Measurements from ENCODE around the gene NFATC1.
"Not testable (repeated sequence)": the region's sequence is repeated elsewhere in the genome, so short reads cannot be mapped to it uniquely, and the experiment has no call there.

NFATC1 gene

GRCh38 chr18:79493801-79494211, 98.1 kb downstream of the NFATC1 start:
- no peak for DNase-seq

GRCh38 chr18:79494936-79495335, 99.2 kb downstream of the NFATC1 start:
- no peak for DNase-seq

- no peak for DNase-seq
These were observed 99.9 kb downstream of the NFATC1 start for GRCh38 chr18:79495591-79496071.

DNA sequence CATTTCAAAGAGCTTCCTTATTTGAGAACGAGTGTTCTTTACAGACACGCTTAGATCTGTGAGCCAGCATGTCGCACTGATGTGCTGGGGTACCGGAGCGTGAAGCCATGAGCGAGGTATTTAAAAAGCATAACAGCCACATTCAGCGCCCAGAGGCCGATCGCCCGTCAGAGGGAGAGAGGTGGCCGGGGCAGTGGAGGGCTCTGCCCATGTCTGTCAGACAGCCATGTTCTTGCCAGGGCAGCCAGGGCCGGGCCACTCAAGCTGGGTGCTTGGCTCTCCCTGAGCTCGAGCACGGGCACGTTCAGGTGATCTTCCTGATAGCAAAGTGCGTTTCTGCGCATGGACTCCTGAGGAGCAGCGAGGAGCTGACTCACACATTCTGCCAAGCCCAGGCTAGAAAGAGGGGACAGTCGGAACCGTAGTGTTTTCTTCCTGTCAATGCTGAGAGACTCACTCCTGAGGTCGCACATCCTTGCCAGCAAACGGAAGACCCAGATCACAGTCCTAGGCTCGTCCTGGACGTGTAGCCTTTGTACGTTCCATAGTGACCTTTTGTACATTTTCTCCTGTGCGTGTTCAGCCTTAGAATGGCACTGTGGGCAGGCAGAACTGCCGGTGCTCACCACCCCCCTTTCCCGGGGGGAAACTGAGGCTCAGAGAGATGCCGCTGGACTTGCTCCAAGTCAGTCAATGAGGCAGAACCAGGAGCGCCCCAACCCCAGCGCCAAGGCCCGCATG, 100.7 kb downstream of the NFATC1 start:
- DNase-seq, result no peak

DNA sequence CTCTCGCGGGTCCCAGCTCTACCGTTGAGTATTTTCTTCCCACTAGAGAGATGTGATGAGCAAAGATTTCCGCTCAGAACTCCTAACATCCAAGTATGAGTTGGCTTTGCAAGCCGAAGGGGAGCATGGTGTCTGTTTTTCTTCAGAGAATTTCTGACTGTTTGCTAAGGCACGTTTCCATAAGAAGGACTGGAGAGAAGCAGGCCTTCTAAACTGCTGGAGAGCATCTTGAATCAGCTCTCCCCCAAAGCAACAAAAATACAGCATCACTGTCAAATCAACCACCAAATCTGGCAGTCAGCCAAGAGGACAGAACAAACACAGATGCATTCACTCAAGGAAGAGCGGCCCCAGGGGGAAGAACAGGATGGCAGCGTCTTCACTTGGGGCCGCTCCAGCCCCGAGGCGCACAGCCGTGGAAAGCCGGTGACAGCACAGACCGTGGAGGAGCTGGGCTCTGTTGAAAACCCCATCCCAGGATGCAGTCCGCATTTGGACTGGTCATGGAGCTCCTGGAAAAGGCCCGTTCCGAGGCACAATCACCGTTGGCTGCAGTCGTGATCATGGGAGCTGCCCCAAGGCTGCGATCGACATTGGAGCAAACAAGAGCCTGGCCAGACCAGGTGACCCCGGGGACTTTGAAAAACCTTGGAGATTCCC, 101.4 kb downstream of the NFATC1 start:
- peak; percentile 79 for DNase-seq

DNA sequence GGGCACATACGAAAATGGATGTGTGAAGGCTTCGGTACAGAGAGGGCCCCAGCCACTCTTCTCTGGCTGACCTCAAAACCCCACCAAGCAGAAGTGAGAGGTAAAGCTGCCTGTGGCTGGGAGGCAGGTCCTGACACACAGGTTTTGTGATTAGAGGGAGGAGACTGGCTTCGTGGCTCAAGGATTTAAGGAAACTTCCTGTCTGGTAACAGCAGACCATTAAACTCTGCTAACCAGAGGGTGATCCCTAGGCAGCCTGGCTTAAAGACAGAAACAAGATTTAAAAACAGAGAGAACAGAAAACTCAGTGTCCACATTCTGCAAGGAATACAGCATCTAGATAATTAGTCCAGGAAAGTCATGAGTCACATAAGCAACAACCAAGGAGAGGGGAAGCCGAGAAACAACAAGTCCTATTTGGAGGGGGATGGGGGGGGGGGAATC, 101.9 kb downstream of the NFATC1 start:
- no peak for DNase-seq

DNA sequence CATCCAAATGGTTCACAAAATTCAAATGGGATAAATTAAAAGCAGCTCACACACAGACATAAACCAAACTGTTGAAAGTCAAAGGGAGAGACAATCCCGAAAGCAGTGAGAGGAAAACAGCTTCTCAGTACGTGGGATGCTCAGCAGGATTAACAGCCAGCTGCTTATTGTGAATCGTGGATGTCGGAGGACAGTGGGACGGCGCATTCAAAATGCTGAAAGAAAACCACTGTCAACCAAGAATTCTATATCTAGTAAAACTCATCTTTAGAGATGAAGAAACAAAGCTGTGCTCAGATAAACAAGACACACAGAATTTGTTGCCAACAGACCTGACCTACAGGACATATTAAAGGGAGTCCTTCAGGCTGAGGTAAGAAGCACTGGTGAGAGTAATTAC, 102.9 kb downstream of the NFATC1 start:
- no peak for DNase-seq

DNA sequence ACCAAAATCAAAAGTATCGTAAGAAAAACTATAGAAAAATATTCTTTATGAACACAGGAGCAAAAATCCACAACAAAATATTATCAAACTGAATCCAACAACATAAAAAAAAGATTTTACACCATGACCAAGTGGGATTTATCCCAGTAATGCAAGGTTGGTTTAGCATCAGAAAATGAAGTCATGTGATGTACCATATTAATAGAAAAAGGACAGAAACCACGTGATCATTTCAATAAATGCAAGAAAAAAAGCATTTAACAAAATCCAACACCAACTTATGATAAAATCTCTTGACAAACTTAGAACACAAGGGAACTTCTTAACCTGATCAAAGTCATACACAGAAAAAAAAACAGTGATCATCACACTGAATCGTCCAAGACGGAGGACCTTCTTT, 105.3 kb downstream of the NFATC1 start:
- DNase-seq, result no peak

DNA sequence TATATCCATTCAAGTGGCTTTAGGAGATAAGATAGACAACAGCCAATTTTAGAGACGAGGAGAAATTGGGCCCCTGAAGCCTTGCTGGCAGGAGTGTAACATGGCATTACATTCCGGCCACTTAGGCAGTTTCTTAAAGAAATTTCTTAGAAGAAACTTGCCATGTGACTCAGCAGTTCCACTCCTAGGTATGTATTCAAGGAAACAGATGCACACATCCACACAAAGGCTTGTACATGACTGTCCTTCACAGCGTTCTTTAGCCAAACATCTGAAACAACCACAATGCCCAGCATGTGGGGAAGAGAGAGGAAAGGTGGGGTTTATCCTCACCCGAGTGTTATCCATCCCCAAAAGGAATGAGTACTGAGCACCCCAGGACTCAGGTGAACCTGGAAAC, 107.1 kb downstream of the NFATC1 start:
- DNase-seq, result no peak

GRCh38 chr18:79503406-79503805, 107.7 kb downstream of the NFATC1 start:
- DNase-seq, result no peak

DNA sequence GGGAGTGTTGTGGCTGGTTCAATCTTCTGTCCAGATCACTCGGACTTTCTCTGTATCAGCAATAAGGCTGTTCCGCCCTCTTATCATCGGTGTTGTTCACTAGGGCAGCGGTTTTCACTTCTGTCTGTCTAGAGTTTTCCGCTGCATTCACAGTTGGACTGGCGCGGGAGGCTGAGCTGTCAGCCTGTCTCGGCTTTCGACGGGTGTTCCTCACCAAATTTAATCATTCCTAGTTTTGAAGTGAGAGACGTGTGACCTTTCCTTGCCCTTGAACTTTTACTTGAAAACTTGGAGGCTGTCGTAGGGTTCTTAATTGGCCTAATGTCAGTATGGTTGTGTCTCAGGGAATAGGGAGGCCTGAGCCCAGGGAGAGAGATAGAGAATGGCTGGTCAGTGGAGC, 108.3 kb downstream of the NFATC1 start:
- DNase-seq, result no peak

GRCh38 chr18:79504495-79504894, 108.8 kb downstream of the NFATC1 start:
- DNase-seq, result not testable (repeated sequence)

DNA sequence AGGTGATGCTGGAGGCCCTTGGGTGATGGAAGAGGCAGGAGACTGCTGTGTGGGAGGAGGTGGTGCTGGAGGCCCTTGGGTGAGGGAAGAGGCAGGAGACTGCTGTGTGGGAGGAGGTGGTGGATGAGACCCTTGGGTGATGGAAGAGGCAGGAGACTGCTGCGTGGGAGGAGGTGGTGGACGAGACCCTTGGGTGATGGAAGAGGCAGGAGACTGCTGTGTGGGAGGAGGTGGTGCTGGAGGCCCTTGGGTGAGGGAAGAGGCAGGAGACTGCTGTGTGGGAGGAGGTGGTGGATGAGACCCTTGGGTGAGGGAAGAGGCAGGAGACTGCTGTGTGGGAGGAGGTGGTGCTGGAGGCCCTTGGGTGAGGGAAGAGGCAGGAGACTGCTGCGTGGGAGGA, 109.7 kb downstream of the NFATC1 start:
- not testable (repeated sequence) for DNase-seq

DNA sequence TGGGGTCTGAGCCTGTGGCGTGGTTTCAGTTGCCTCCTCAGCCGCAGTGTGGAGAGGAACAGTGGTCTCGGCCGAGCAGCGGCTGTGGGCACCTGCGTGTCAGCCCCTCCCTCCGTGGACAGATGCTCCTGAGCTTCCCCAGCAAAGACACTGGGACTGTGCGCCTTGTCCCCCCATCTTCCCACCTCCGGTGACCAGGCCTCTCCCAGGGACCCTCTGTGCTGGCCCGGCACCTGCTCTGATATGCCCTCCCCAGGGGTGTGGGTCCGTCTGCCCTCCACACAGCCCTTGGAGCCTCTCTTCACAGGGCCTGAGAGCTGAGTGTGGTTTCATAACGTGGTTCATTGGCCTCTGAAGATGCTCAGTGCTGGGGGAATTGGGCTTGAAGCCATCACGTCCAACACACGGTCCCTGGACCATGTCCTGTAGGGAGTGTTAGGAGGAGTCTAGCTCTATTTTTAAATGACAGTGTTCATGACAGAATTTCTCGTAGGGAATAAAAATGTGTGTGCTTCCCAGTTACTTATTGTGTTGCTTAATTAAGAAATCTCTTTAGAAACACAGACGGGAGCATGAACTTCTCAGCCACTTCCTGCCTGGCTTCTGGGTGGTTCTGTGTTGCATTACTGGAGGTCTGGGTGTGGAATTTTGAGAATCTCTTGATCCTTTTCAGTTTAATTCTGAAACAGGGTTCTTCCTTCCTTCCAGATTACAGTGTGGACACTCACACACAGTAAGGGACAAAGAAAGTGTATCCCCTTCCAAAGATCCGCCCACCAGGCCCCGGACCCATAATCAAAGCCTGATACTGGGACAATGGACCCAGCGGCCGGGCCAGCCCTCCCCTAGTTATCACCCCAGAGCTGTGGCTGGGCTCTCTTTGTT, 110.7 kb downstream of the NFATC1 start:
- no peak for DNase-seq

DNA sequence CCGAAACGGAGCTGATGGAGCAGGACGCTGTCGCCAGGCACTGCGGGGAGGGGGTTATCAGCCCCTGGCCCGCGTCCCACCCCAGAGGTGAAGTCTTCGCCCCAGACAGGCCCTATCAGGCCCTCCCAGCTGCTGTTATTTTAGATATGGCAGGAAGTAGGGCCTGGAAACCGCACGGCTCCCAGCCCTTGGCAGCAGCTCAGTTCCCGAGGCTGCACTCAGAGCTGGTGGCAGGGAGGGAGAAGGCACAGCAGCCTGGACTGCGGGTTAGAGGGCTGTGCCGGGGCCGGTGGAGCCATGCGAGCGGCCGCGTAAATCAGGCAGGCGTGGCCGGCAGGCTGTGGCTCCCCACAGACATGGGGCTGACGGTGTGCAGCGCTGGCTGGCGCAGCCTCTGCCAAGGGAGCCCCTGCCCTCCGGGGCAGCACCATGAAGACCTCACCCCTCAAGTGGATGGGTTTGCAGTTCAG, 111.4 kb downstream of the NFATC1 start:
- DNase-seq, result peak; percentile 69

- peak; percentile 67 for DNase-seq
These were observed 112.1 kb downstream of the NFATC1 start for GRCh38 chr18:79507546-79508480.

DNA sequence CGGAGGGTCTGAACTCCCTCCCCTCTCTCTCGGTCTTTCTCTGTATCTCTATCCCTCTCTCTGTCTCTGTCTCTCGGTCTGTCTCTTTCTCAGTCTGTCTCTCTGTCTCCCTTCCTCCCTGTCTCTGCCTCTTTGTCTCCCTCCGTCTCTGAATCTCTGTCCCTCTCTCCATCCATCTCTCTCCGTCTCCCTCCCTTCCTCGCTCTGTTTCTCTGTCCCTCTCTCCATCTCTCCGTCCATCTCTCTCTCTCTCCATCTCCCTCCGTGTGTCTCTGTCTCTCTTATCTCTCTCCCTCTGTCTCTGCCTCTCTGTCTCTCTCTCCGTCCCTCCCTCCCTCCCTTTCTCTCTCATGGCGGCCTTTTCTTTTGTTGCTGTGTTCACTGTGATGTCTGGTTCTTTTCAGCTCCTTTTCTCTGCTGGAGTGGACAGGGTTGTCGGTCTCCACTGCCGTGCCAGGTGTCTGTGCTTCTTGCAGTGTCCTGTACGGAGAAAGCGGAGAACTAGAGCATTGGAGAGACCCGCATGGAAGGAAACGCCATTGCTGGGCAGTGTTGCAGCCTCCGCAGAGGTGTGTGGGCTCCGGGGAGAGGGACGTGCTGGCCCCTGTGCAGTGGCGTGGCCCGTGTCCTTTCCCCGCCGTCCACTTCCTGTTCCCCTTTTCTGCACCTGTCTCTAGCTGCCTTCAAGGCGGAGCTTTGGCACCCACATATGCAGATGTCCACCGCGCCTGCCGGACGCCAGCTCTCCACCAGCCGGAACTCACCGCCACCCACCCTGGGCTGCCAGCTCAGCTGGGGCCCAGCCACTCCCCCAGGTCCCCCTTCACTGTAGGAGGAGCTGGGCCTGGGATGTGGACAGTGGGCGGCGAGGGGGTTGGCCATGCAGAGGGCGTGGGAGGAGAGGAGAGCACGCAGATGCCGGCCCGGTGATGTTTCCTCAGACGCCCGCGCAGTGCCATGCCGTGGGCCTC, 113.1 kb downstream of the NFATC1 start:
- DNase-seq, result no peak

DNA sequence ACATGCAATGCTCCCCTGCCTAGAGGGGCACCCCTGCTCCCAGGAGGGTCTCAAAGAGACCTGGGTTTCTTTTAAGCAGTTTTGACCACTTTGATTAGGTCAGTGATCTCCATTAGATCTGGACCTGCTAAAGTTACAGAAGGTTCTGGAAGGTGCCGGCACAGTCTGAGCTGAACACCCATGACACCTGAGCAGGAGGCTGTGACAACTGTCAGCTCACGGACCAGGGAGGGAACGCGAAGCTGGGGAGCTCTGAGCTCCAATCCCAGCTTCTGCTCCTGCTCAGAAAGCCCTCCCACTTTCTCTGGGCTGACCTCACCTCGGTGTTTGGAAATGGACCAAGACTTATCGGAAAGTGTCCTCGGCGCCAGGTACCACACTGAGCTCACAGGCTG, 113.8 kb downstream of the NFATC1 start:
- DNase-seq, result no peak

GRCh38 chr18:79510046-79510685, 114.4 kb downstream of the NFATC1 start:
- DNase-seq, result no peak

GRCh38 chr18:79510731-79511241, 115.1 kb downstream of the NFATC1 start:
- no peak for DNase-seq

Measured in eye (tissue), 1 donor.